Stimulated activated CD4-positive, alpha-beta T cell treated with anti-CD3 and anti-CD28 coated beads, Interleukin-15, amount 100 ng/mL, for 48 hours (primary cell): Measurements from ENCODE around the gene SNCAIP.

ENCODE experiments used
- DNase-seq, 2 donors: peaks; one replicate each; pipeline ENCODE4 v3.0.0-alpha.2; 2020; ENCODE audit warnings: low read depth in 2 of 2

The SNCAIP gene

DNA sequence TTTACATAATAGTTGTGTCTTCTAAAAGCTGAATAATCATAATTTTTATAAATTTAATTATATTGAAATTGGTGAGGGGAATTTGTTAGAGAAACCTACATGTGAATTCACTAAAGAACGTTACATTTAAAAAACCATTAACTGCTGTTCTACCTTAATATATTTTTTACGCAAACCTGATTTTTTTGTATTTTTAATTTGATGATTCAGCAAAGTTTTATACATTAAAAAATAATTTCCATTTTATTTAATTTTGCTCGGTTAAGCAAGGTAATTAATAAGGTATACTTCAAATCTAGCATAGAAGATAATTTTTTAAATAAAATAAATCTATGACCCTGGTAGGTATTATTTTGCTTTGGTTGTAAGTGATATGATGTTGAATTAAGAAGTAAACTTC is 114.3 kb downstream of the SNCAIP start:
- DNase-seq = no peak

DNA sequence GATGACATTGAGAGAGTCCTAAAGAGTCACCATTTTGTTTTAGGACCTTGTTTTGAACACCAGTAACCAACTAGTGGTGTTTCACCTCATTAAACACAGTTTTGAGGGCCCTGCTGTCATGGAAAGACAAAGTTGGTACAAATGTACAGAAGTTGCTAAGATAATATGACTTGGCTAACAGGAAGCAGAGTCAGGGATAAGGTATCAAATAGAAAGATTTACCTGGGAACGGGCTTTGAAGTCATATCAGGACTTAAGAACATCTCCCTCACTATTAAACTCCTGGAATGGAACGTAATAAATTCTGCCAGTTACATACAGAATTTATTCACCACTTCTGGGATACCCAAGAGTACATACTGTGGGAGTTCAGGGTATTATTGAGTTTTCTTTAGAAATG is 115.6 kb downstream of the SNCAIP start:
- no peak for DNase-seq

DNA sequence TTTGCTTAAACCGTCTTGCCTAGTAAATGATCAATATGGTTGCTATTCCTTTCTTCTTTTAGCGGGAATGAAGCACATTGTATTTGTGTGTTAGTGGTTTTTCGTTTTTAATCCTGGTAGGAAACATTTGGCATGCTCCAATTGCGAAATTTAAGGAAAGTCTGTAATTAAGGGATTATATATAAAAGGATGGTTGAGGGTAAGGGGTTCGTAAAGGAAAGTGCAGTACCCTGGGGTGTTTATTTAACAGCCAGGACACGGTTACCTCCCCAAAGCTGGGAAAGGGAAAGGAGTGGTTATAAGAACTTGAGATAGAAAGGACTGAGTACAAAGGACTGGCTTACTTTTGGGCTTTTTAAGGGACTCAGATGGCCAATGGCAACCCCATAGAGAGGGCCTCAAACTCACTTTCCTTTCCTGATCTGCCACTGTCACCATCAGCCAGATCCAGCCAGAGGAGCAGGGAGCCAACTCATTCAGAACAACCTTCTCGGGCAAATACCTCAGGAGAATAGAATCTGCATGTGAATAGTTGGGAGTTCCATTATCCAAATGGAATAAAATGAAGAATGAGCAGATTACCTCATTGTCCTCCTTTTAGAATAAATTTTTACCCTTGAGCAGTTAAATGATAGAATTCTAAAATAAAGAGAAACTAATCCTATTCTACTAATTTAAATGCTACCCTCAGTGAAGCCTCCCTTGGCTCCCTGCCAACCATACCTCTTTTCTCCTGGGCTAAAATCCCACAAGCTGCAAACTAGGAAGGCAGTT is 117.7 kb downstream of the SNCAIP start:
- DNase-seq = no peak

DNA sequence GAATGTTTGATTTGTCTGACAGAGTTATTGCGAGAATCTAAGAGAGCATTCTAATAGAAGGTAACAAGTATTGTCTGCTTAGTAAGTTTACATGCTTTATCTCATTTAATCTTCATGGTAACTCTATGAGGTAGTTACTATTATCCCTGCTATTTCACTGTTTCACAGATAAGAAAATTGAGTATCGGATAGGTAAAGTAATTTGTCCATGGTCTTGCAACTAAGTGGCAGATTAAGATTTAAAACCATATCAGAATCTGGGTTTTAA is 118.2 kb downstream of the SNCAIP start:
- no peak for DNase-seq

DNA sequence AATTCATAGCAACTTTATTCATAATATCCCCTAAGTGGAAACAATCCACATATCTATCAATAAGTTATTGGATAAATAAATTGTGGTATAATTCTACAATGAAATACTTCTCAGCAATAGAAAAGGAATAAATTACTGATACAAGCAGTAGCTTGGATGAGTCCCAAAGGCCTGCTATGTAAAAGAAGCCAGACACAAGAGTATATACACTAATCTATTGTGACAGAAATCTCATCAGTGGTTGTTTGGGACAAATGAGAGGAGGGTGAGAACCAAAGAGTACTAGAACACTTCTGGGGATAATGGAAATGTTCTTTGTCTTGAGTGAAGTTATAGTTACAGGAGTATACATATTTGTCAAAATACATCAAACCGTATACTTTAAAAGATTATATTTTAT is 119.3 kb downstream of the SNCAIP start:
- no peak for DNase-seq

DNA sequence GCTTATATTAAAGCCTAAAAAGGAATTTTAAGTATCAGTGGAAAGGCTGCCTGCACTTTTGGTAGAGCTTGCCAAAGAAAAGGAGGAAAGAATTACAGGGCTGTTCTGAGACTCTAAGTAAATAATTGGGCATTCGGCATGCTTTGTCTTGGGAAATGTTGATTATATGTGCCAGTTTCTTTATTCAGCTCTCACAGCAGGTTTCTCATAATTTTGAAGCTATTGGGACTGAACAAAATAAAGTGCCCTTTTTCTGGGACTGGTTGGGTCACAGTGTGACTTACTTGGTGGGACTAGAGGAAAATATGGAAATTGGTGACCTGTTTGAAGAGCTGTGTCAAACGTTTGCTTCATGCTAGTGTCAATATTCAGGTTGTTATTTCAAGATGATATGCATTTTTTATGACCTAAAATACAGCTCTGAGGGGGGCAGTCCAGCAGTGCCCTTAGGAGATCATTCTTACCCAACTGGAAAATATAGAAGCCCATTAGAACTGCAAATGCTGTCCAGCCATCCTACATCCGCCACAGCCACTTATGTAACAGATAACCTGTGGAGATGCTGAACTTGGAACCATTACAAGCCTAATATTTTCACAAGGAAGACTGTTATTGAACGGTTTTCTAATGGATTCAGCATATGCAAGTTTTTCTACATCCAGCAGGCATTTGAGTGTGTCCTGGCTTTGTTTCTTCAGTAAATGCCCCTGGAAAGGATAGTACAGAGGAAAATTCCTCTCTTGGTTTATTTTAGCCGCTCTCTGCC is 122.4 kb downstream of the SNCAIP start:
- no peak for DNase-seq

DNA sequence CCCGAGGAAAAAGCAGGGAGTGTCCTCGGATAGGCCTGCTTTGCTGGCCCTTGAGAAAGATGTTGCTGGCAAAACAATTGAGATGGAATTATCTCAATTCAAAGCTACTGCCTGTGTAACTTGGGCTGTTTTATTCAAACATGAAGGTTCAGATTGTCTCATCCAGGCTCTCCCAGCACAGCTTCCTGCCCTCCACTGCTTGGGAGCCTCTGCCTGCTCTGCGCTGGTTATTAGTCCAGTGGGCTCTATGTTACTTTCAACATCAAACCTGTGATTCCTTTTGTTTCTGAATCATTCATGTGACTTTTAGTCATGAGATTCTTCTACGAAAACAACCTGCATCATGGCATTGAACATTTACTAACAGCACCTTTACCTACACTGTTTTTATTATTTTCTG is 123.2 kb downstream of the SNCAIP start:
- no peak for DNase-seq

DNA sequence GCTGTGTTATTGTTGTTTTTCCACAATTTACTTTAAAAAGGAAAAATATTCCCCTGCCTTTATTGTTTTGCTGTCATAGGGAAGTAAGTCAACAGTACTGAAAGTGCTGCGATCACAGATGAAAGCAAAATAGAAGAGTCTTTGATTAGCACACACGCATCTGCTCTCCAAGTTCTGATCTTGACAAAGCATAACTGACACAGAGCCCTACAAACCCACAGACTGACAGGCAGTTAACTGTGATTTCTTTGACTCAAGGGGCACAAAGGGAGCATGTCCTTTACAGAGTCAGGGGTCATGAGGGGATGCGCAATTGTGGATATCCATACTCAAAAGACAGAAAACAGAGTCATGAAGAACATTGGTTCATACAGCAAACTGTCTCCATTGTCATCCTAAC is 123.7 kb downstream of the SNCAIP start:
- no peak for DNase-seq

DNA sequence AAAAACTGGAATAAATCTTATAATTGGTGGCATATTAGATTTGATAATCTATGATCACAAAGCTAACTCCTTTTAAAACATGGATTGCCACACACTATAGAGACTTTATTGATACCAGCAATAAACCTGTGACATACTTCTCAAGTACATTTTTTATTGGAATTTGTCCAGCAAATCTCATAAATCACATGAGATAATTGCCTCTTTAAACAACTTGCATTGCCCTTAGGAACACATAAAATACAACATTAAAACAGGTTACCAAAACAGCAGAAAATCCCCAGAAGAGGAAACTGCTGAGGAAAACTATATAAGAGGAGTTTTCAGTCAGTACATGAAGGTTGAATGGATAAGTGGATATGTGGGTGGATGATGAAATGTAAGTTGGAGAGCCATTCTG is 124.6 kb downstream of the SNCAIP start:
- DNase-seq = no peak

DNA sequence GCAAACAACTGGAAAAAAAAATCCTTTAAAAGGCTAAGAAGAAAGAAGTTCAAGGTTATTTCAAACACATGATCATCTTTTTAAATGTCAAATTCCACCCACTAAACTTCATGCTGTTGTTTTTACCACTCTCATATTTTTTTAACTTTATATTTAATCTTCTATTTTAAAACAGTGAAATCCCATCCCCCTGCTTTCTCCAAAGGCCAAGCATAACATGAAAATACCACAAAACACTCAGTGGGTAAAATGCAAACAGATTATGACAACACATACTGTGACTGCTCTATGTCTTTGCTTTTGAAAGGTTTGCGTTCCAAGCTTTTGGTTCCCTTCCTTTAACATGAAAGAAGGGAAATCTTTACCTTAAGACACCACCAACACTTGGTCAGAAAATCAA is 127.6 kb downstream of the SNCAIP start:
- DNase-seq = no peak

DNA sequence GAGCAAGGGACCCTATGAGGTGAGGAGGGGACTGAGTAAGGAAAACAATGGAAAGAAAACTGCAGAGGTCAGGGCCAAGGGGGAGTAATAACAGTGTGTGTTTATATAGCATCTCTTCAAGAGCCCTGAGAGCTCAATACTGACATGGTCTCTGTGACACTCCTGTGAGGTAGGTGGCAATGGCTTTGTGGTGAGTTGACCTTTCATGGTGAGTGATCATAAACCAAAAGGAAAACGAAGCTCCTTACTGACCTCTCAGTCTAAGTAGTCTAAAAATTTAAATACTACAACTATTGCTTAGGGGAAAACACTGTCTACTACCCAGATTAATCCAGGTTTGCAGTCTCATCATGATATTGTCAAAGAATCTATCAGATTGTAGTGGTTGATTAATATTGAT is 130.9 kb downstream of the SNCAIP start:
- no peak for DNase-seq

DNA sequence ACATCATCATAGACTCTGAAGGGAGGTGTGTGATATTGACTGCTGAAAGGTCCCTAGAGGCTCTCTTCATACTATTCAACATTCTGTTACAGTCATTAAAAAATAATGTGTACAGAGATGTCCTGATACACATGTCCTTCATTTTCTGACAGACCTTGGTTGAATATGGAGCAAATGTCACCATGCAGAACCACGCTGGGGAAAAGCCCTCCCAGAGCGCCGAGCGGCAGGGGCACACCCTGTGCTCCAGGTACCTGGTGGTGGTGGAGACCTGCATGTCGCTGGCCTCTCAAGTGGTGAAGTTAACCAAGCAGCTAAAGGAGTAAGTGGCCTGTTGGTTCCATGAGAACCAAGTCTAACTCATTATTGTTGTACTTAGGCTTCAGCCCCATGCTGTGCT is 132.4 kb downstream of the SNCAIP start:
- no peak for DNase-seq

DNA sequence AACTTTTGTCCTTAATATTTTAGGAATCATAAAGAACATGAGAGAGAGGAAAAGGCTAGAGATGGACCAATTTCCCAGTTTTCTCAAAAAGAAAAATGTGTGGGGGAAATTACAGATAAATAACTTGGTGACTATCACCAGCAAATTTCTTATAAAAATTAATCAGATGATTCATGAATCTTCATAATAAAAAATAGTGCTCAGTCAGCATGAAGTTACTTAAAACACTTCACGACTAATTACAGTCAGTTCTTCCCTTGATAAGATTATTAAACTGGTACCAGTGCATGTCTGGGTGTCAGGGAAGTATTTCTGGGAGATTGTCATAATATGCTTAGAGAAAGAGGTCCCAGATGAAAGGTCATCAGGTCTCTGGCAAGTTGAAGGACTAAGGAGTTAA is 133.0 kb downstream of the SNCAIP start:
- no peak for DNase-seq

DNA sequence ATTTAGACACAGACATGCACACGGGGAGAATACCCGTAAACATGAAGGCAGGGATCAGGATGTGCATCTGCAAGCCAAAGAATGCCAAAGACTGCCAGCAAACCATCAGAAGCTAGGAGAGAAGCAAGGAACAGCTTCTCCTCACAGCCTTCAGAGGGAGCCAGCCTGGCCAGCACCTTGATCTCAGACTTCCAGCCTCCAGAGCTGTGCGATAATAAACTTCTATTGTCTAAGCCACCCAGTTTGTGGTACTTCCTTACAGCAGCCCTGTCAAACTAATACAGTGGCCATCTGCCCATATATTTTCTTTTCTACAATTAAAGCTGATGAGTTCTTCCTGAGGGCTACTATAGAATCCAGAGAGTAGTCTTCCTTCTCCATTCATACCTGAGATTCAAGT is 135.0 kb downstream of the SNCAIP start:
- no peak for DNase-seq

DNA sequence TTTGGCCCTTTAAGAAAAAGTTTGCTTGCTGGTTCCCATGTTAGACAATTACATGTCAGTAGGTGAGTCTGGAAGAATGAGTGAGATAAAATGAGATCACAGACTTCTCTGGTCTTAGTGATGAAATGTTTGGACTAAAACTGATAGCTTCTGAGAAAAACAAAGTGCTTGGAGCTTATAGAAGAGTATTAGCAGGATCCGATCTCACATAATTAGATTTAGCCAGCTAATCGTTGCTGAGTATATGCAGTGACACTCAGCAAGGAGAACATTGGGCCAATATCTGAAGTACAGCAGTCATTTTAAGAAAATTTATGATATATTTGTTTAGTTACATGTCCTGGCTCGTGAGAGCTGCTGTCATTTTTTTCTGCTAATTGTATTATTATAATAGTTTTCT is 135.8 kb downstream of the SNCAIP start:
- no peak for DNase-seq

DNA sequence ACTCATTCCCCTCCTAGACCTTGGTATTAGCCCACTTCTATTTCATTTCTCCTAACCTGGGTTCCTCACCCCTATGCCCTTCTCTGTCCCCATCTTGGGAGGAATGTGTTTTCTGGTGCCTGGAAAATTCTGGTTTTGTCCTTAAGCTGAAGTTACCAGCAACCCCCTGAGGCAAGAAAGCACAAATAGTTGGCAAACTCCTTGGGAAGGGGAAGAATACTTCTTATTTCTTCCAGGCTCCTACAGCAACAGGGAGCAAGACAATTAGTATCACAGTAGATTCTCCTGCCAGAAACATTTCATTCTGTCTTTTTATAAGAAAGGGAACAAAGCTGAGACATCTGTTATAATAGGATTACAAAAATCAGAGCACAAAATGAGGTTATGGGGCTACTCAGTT is 142.5 kb downstream of the SNCAIP start:
- no peak for DNase-seq

DNA sequence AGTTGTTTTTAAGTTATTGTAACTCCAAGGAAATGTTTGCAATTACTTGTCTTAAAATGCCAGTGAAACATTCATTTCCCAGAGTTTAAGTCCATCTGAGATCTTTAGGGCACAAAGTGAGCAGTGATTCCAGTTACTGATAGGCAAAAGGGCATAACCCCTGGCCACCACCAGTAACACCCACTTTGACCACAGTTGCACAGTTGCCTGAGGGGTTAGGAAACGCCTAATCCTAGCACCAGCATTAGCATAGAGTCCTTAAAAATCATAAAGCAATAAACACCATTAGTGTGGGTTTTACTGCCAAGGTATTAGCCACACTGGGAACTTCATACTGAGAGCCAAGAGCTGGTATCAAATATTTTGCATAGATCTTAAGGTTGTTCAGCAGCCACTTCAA is 143.9 kb downstream of the SNCAIP start:
- no peak for DNase-seq

DNA sequence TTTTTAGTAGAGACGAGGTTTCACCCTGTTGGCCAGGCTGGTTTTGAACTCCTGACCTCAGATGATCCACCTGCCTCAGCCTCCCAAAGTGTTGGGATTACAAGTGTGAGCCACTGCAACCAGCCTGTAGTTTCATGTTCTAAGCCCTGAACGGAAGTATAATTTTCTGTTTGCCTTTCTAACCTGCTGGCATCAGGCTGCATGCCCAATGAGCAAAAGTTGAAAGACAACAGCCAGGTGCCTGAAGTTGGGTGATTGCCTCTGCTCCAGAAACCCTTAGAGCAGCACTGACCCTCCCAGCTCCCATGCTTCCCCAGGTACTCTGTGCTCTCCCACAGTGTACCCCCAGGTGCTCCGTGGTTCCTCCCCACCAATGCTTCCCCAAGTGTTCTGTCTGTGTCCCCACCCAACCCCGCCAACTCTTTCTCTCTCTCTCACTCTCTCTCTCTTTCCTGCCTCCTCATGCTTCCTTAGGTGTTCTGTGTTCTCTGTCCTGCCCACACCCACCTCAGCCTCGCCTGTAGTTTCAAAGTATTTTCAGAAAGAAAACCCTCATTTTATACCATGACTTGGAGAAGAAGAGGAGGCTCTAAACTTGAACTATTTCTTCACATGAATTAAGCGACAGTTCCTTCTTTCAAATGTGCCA is 145.3 kb downstream of the SNCAIP start:
- DNase-seq = no peak

DNA sequence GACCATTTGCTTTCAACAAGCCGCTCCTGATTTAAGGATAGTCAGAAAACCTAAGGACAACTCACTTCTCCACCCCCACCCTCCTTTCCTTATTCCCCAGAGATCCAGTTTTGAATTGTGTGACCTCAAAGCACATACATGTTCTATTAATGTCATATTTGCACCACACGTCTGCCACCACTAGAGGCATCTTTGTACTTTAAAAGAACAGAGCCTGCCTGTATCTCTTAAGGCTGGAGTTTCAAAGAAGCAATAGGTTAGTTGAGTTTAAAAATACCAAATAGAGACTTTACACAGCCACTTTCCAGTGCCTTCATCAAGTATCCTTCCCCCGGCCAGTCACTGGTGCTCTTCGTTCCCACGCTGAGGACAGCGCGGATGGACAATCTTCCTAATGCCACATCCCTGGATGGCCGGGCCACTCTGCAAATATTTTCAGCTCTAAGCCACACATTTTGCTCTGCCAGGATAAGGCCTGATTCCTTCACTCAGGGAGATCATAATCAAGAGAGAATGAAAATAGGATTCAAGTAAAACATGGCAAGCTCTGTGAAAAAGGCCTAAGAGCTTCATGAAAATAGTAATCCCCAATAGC is 146.3 kb downstream of the SNCAIP start:
- no peak for DNase-seq

DNA sequence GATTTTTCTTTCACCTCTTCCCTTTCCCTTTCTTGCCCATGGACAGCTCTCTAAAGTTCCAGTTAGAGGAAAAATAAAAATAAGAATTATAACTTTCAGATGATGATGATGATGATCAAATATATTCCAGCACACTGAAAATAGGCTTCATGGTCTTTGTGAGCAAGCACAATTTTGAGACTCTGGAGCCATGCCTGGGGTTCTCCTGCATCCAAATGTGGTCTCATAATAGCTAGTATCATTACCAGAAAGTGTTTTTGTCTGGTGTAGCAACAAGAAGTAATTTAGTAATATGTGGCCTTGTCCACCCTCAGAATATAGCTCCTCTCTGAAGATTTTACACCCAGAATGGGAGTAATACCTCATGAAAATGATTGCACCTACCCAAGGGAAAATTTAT is 150.4 kb downstream of the SNCAIP start:
- no peak for DNase-seq

DNA sequence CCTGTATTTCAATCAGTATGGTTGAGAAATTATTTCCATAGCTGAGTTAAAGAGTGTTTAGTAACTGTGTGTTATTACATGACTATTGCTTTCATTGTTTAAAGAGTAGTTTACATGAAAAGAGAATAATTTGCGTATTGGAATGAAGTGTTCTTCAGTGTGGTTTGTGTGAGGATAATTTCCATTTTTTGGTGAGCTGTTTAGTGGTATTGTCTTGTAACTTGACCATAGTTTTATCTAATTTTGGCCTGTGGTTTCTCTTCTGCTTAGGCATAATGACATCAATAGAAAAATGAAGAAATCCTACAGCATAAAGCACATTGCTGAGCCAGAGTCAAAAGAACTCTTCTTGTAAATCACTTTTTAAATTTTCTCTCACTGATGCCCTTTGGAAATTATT is 151.2 kb downstream of the SNCAIP start:
- no peak for DNase-seq

DNA sequence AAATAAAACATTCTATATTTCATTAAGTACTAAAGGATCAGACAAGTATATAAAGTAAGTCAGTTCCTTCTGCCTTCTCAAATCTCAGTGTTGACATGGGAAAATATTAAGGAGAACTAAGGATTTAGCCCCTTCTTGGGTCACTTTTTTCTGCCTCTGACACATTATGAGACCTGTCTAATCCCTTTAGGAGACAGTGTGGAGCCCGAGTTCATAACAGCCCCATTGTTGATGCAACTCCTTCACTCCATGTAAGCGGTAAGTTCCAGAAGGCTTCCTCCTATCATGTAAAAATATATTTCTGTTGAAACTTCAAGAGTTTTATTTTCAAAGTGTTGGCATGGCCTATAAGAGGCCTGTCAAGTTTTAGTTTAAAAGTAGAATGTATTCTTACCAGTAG is 152.2 kb downstream of the SNCAIP start:
- DNase-seq = no peak

DNA sequence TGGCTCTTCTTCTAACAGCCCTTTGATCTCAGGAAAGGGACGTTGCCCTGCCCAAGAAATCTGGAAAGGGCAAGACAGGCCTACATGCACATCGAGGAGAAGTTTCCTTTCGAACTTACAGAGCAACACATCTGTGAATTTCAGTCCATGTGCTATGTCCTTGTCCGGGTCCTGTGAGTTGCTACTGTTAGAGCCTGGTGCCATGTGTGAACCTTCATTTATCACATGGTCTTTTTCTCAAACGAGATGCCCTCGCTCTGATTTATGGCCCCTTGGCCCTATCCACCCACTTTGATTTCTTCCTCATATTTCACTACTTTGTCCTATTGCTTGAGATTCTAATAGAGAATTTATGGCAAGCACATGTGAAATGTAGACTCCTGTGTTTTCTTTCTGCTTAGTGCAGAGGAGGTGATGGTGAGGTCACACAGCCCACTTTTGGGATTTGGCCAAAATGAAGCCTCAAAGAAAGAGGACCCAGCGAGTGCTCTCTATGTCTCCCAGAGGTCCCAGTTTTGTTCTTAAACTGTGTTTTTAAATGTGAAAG is 153.1 kb downstream of the SNCAIP start:
- no peak for DNase-seq
